Activated T-helper 9 cell treated with anti-CD3 and anti-CD28 coated beads, Interleukin-2, amount 50 U/mL, for 16 hours (primary cell): ENCODE results near the gene DNAJC15.
"Not testable (repeated sequence)": the region's sequence is repeated elsewhere in the genome, so short reads cannot be mapped to it uniquely, and the experiment has no call there.

Experiments
- DNase-seq: peaks from one replicate; pipeline ENCODE4 v3.0.0-alpha.2; 2020; ENCODE audit warnings: low read depth

The DNAJC15 gene

DNA sequence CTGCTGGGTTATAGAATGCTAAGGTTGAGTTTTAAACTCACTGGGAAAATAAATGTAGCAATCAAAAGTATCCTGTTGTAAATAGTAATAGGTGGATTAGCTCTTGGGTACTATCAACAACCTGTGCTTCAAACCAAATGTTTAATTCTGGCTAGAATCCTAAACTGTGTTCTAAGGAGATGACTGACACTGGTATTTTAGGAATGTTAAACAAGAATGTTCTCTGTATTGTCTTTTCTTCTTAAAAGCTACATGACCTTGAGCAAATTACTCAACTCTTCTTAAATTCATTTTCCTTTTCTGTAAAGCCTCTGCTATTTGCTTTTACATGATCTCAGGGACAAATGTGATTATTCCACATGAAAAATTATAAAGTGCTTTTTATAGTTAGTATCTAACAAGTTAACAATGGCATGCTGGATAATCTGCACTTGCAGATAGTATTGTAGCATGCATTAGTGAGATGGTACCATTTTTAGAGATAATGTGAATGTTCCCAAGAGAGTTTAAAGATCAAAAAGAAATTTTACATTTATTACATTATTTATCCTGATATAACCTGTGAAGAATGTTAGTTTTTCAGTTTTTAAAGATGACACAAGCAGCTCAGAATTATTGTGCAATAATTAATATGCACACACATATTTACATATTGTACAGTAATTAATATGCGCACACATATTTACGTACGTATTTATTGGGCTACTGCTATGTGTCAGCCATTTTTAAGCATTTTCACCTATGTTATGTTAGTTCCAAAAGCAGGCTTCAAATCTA, 17.7 kb upstream of the DNAJC15 start:
- no peak for DNase-seq

GRCh38 chr13:43006893-43007631, 16.3 kb upstream of the DNAJC15 start:
- DNase-seq = no peak

- DNase-seq = no peak
These were observed 14.8 kb upstream of the DNAJC15 start for GRCh38 chr13:43008596-43008995.

DNA sequence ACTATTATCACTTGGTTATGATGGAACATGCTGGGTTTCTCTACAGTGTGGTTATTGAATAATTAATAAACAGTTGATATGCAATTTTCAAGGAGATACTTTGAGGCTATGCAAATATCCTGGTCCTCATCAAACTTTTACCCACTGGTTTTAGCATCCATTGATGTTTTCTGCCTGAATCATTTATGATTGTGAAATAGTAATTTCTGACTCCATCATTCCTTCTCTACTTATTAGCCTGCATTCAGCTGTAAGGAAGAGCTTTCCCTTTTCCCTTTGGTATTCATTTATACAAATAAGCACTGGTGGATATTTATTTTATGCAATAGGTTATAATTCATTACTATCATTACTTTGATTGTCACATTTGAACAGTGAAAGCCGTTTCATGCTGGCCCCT, 13.9 kb upstream of the DNAJC15 start:
- no peak for DNase-seq

GRCh38 chr13:43014162-43014561, 9.2 kb upstream of the DNAJC15 start:
- DNase-seq = no peak

GRCh38 chr13:43016226-43016625, 7.2 kb upstream of the DNAJC15 start:
- no peak for DNase-seq

DNA sequence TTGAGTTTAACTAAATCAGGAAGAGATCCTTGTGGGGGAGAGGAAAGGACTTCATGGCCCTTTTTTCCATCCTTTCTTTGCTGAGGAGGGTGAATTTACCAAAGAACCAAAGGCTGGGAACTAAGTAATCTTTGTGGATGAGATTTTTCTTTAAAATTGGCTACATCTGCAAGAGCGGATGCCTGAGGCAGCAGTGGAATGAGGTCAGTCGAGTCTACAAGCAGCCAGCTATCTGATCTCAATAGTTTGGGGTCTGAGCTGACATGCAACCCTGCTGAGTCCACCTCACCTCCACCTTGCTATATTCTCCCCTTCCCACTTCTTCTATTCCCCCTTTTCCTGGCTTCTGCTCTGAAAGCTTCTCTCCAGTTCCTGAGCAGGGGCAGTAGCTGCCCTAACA, 3.6 kb upstream of the DNAJC15 start:
- no peak for DNase-seq

DNA sequence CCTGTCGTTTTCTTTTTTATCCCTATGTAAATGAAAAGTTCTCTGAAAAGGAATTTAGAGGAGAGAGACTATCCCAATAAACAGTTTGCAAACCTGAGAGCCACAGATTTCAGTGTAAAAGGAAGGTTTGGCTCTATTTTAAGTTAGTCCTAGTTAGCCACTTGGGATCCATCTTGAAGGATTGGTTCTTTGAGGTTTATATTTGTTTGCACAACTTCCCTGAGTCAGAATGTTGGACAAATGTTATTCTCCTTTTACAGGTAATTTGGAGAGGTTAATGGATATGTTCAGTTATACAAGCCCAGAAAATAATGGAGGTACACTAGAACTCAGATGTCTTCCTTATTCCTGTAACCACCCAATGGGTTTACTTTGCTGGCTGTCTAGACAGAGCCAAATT, 2.6 kb upstream of the DNAJC15 start:
- no peak for DNase-seq

DNA sequence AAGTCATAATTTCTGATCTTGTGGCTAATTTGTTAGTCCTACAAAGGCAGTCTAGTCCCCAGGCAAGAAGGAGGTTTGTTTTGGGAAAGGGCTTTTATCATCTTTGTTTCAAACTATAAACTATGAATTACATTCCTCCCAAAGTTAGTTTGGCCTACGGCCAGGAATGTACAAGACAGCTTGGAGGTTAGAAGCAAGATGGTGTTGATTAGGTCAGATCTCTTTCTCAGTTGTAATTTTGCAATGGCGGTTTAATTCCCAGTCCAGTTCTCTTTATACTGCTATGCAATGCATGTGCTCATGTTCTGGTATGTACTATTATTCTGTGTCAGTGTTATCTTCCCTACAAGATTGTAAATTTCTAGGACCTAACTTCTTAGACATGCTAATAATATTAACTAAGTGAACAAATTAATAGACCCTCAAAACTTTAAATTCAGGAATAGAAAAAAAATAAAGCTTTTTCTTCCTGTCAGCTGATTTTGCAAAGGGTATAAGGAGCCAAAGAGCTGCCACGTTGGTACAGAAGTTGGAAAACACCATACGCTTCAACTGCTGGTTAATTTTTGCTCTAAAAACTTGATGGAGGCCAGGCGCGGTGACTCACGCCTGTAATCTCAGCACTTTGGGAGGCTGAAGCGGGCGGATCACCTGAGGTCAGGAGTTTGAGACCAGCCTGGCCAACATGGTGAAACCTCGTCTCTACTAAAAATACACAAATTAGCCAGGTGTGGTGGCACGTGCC, 1.3 kb upstream of the DNAJC15 start:
- no peak for DNase-seq

- no peak for DNase-seq
These were observed 475 bp upstream of the DNAJC15 start for GRCh38 chr13:43022934-43023288.

DNA sequence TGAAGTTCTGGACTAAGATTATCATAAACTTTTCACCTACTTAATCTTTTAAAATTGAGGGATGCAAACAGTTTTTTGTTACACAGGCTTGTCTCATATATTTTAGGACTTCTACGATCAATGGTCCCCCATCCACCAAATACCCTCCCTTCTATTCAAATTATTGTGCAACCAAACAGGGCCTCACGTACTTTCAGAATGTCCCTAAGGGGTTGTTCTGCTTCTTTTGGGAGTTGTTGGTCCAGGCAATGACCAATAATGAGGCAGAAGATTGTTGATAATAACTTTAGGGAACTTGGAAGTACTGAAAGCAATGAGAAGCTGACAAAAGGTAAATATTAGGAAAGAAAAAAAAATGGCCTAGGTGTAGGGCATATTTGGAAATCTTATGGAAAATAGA, 2.9 kb downstream of the DNAJC15 start:
- DNase-seq = no peak

- no peak for DNase-seq
These were observed 7.2 kb downstream of the DNAJC15 start for GRCh38 chr13:43030548-43030947.

DNA sequence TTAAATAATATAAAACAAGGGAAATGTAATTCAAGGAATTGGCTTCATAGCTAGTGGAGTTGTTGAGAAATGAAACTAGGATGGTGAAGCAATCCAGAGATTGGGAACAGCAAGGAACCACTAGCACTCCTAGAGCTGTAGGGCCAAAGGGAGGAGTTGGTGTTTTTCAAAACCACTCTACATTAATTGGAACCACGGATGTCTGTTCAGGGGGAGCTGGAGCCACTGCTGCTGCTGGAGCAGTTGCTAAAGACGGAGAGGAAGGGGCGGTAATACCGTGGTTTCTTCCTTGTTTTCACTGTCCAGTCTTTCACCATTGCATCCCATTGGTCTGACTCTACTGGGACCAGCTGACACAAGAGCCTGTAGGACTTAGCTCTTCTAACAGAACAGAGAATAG, 8.5 kb downstream of the DNAJC15 start:
- no peak for DNase-seq

DNA sequence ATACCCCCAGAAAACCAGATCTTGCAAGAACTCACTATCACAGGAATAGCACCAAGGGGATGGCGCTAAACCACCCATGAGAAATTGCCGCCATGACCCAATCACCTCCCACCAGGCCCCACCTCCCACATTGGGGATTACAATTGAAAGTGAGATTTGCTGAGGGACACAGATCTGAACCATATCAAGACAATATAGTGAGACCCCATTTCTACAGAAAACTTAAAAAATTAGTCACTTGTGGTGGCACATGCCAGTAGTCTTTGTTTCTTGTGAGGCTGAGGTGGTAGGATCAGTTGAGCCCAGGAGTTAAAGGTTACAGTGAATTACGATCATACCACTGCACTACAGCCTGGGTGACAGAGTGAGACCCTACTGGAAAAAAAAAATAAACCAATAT, 9.7 kb downstream of the DNAJC15 start:
- no peak for DNase-seq

GRCh38 chr13:43036351-43037250, 13.2 kb downstream of the DNAJC15 start:
- no peak for DNase-seq

GRCh38 chr13:43039966-43040365, 16.6 kb downstream of the DNAJC15 start:
- DNase-seq = no peak

GRCh38 chr13:43040581-43041368, 17.4 kb downstream of the DNAJC15 start:
- DNase-seq = not testable (repeated sequence)

- no peak for DNase-seq
These were observed 18.1 kb downstream of the DNAJC15 start for GRCh38 chr13:43041369-43041921.

GRCh38 chr13:43042410-43042921, 19.1 kb downstream of the DNAJC15 start:
- no peak for DNase-seq

GRCh38 chr13:43044720-43045301, 21.4 kb downstream of the DNAJC15 start:
- DNase-seq = no peak
